K562 (cell line): ENCODE data around the gene SORT1. TPM values are rescaled to one million over a fixed set of nuclear protein-coding genes. Genes with fewer than 3 reads are reported as not detected.

Source experiments
- MEF2D ChIP-seq: conservative IDR thresholded peaks from 2 replicates; pipeline ENCODE4 v1.6.1; 2016; ENCODE audit warnings: low read depth, missing genetic modification characterization, missing compliant biosample characterization
- MYBL2 ChIP-seq, 2 experiments: fragments of 450-650 bp in 1 of 2; sonication (generic) in 1 of 2; formaldehyde crosslinking in 1 of 2; IDR thresholded peaks; 2 replicates each; pipeline versions ENCODE4 v1.6.1 to v1.8.1; 2017 to 2022; ENCODE audit warnings: borderline replicate concordance in 1 of 2, inconsistent platforms in 1 of 2, low read depth in 1 of 2, mild to moderate bottlenecking in 1 of 2, missing genetic modification reagents in 1 of 2, moderate library complexity in 1 of 2
- MYNN ChIP-seq, 2 experiments: sonication (generic); formaldehyde crosslinking in 1 of 2; IDR thresholded peaks; 2 replicates each; pipeline versions ENCODE4 v1.5.0 to v1.6.1; 2016 to 2020; ENCODE audit warnings: antibody characterized with exemption in 1 of 2, missing genetic modification reagents in 1 of 2
- NR3C1 ChIP-seq: sonication (generic); formaldehyde crosslinking; IDR thresholded peaks from 2 replicates; pipeline ENCODE4 v1.8.1; 2022; ENCODE audit warnings: missing genetic modification reagents
- PCBP1 ChIP-seq: fragments of 200-400 bp; formaldehyde crosslinking; IDR thresholded peaks from 2 replicates; pipeline ENCODE4 v1.6.1; 2018; ENCODE audit warnings: mild to moderate bottlenecking, low read depth, low read length; ENCODE audit not compliant: poor library complexity, severe bottlenecking
- polyA plus RNA-seq, 8 experiments: library from polyadenylated mRNA; depleted of rRNA in 4 of 8; stranded (reverse) in 5 of 8; unstranded in 3 of 8; fragments of >200 nt; fragmentation: Nextera tagmentation in 2 of 8; fragmentation: Illumina TruSeq in 1 of 8; extraction: Ambion mirVana in 2 of 8; extraction: Trizol in 1 of 8; gene quantifications; 2 replicates each; pipeline versions ENCODE4 v1.2.1 to v1.2.3, GENCODE V29; 2011 to 2014; ENCODE audit warnings: inconsistent platforms in 1 of 8, missing spikeins in 1 of 8
- total RNA-seq, 7 experiments: library from RNA; depleted of rRNA in 6 of 7; stranded (reverse); fragments of >200 nt in 6 of 7; fragmentation: Illumina TruSeq in 2 of 7; extraction: Trizol in 2 of 7; gene quantifications; 2 replicates each; pipeline versions ENCODE4 v1.2.1 to v1.2.3, GENCODE V29; 2011 to 2021; ENCODE audit warnings: low replicate concordance in 1 of 7
- TF ChIP-seq, protein P1 (sequence below): fragments of 450-650 bp; IDR thresholded peaks from 2 replicates; pipeline ENCODE4 v1.6.1; 2016; ENCODE audit warnings: low read depth
- TF ChIP-seq, protein P2 (sequence below): fragments of 150-350 bp; conservative IDR thresholded peaks from 2 replicates; pipeline ENCODE4 v1.6.1; 2014; ENCODE audit warnings: low read length
- TF ChIP-seq, protein P3 (sequence below): fragments of 450-650 bp; formaldehyde crosslinking; IDR thresholded peaks from 2 replicates; pipeline ENCODE4 v1.4.0; 2020; ENCODE audit warnings: mild to moderate bottlenecking, moderate library complexity

SORT1 gene
- total and polyA plus RNA-seq, 9 of the 15 experiments (the other 6 are each of a cell fraction or from before 2014, with no cell fraction given): 27.4 to 112 (median 65.0) TPM

DNA sequence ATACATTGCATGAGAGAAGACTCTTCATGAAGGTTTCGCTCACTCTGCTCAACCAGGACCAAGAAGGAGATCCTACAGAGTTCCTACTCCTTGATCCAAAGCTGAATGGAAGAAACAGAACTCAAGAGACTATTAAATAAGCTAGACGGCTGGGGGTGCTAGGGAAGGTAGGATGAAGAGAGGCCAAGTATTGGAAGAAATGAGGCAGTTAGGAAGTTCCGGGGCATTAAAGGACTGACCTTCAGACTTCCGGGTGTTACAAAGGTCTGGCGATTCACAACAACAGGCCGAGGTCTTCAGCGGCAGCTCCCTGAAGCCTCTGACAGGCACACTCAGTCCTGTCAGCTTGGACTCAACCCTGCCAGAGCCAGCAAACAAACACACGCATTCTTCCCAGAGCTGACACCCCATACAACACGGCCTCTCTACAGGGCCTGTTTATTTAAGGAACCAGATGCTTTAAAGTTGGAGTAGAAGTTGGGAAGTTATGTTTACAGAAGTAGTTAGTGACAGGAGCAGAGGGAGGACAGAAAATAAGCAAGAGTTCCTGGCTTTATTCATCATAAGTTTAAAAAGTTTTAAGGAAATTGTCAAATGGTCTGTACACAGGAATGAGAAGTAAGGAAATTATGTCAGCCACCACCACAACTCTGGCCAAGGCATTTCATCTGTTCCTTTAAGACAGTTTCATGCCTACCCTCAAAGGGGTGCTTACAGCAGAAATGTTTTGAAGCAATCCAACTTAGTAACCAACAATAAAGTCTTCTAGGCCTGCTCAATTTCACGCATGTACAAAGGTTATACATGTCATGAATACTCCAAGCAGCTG, 4.7 kb downstream of the SORT1 start (continued):
- TF ChIP-seq, protein P1, sequence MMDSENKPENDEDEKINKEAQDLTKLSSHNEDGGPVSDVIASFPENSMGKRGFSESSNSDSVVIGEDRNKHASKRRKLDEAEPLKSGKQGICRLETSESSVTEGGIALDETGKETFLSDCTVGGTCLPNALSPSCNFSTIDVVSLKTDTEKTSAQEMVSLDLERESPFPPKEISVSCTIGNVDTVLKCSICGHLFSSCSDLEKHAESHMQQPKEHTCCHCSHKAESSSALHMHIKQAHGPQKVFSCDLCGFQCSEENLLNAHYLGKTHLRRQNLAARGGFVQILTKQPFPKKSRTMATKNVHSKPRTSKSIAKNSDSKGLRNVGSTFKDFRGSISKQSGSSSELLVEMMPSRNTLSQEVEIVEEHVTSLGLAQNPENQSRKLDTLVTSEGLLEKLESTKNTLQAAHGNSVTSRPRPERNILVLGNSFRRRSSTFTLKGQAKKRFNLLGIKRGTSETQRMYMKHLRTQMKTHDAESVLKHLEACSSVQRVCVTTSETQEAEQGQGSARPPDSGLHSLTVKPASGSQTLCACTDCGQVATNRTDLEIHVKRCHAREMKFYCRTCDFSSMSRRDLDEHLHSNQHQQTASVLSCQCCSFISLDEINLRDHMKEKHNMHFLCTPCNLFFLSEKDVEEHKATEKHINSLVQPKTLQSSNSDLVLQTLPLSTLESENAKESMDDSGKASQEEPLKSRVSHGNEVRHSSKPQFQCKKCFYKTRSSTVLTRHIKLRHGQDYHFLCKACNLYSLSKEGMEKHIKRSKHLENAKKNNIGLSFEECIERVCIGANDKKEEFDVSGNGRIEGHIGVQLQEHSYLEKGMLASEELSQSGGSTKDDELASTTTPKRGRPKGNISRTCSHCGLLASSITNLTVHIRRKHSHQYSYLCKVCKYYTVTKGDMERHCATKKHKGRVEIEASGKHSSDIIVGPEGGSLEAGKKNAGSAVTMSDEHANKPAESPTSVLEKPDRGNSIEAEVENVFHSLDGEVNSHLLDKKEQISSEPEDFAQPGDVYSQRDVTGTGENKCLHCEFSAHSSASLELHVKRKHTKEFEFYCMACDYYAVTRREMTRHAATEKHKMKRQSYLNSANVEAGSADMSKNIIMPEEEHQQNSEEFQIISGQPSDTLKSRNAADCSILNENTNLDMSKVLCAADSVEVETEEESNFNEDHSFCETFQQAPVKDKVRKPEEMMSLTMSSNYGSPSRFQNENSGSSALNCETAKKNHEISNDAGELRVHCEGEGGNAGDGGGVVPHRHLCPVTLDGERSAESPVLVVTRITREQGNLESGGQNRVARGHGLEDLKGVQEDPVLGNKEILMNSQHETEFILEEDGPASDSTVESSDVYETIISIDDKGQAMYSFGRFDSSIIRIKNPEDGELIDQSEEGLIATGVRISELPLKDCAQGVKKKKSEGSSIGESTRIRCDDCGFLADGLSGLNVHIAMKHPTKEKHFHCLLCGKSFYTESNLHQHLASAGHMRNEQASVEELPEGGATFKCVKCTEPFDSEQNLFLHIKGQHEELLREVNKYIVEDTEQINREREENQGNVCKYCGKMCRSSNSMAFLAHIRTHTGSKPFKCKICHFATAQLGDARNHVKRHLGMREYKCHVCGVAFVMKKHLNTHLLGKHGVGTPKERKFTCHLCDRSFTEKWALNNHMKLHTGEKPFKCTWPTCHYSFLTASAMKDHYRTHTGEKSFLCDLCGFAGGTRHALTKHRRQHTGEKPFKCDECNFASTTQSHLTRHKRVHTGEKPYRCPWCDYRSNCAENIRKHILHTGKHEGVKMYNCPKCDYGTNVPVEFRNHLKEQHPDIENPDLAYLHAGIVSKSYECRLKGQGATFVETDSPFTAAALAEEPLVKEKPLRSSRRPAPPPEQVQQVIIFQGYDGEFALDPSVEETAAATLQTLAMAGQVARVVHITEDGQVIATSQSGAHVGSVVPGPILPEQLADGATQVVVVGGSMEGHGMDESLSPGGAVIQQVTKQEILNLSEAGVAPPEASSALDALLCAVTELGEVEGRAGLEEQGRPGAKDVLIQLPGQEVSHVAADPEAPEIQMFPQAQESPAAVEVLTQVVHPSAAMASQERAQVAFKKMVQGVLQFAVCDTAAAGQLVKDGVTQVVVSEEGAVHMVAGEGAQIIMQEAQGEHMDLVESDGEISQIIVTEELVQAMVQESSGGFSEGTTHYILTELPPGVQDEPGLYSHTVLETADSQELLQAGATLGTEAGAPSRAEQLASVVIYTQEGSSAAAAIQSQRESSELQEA: no peak
- TF ChIP-seq, protein P2, sequence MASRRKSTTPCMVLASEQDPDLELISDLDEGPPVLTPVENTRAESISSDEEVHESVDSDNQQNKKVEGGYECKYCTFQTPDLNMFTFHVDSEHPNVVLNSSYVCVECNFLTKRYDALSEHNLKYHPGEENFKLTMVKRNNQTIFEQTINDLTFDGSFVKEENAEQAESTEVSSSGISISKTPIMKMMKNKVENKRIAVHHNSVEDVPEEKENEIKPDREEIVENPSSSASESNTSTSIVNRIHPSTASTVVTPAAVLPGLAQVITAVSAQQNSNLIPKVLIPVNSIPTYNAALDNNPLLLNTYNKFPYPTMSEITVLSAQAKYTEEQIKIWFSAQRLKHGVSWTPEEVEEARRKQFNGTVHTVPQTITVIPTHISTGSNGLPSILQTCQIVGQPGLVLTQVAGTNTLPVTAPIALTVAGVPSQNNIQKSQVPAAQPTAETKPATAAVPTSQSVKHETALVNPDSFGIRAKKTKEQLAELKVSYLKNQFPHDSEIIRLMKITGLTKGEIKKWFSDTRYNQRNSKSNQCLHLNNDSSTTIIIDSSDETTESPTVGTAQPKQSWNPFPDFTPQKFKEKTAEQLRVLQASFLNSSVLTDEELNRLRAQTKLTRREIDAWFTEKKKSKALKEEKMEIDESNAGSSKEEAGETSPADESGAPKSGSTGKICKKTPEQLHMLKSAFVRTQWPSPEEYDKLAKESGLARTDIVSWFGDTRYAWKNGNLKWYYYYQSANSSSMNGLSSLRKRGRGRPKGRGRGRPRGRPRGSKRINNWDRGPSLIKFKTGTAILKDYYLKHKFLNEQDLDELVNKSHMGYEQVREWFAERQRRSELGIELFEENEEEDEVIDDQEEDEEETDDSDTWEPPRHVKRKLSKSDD: no peak
- TF ChIP-seq NR3C1 (no peak), MYNN (IDR thresholded peaks at IDR 0.05) (no peak), MYNN (CRISPR knock-in tag; IDR thresholded peaks at IDR 0.05) (no peak), MEF2D (tag) (no peak), MYBL2 (IDR thresholded peaks at IDR 0.05; ENCODE audit: low read depth) (no peak), MYBL2 (CRISPR knock-in tag; IDR thresholded peaks at IDR 0.05; ENCODE audit: borderline replicate concordance) (no peak), PCBP1 (no peak)
- TF ChIP-seq, protein P3, sequence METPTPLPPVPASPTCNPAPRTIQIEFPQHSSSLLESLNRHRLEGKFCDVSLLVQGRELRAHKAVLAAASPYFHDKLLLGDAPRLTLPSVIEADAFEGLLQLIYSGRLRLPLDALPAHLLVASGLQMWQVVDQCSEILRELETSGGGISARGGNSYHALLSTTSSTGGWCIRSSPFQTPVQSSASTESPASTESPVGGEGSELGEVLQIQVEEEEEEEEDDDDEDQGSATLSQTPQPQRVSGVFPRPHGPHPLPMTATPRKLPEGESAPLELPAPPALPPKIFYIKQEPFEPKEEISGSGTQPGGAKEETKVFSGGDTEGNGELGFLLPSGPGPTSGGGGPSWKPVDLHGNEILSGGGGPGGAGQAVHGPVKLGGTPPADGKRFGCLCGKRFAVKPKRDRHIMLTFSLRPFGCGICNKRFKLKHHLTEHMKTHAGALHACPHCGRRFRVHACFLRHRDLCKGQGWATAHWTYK (CRISPR knock-in tag): no peak
